Stomach smooth muscle (tissue), 2 donors: ENCODE data around the gene GPN3.

Experiments used
- H3K27ac ChIP-seq: one replicate; pipeline ENCODE4 v1.7.0; 2013; ENCODE audit warnings: mild to moderate bottlenecking, low read length, inconsistent platforms
- H3K27me3 ChIP-seq, 2 donors: one replicate each; pipeline ENCODE4 v1.7.0; 2013; ENCODE audit warnings: low read length in 2 of 2; ENCODE audit not compliant: insufficient read depth in 2 of 2, control insufficient read depth in 1 of 2
- H3K36me3 ChIP-seq, 2 donors: one replicate each; pipeline ENCODE4 v1.7.0; 2013; ENCODE audit warnings: low read length in 2 of 2; ENCODE audit not compliant: control insufficient read depth in 2 of 2, insufficient read depth in 2 of 2
- H3K4me1 ChIP-seq: one replicate; pipeline ENCODE4 v1.7.0; 2013; ENCODE audit warnings: low read length; ENCODE audit not compliant: control insufficient read depth, insufficient read depth
- H3K4me3 ChIP-seq, 2 donors: one replicate each; pipeline ENCODE4 v1.7.0; 2013; ENCODE audit warnings: low read length in 2 of 2
- H3K9ac ChIP-seq, 2 donors: one replicate each; pipeline ENCODE4 v1.7.0; 2013; ENCODE audit warnings: low read length in 2 of 2, mild to moderate bottlenecking in 1 of 2
- H3K9me3 ChIP-seq, 2 donors: one replicate each; pipeline ENCODE4 v1.7.0; 2013; ENCODE audit warnings: low read length in 2 of 2; ENCODE audit not compliant: control insufficient read depth in 2 of 2
- donor health status: healthy.
- donor health status: Pancreatic carcinoma.

Gene GPN3

DNA sequence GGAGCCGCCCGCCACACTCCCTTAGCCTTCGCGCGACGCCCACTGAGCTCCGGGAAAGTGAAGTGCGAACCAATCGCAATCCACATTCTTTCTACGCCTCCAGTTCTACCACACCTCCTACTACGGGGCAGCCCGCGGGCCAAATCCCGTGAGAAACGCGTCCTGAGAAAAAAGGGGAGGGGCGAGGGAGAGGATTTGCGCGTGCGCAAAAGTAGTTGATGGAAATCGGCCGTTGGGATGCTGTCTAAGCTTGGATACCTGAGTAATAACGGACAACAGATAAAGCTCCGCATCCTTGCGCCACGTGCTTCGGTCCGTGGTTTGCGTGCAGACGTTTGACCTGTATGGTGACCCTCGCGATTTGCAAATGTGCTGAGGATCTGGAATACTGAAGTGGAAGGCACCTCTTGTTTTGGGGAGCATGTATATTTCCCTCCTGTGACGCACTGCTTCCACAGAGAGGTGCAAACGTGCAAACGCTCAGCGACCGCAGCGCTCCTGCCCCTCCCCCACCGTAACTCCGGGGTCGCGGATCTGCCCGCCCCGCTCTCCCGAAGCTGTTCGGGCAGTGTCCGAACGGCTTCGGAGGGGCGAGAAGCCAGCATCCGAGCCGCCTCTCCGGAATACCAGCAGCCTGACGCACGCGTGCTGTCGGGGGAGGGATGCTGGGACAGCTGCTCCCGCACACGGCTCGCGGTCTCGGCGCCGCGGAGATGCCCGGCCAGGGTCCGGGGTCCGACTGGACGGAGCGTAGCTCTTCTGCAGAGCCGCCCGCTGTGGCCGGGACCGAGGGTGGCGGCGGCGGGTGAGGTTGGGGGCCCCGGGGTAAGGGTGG, at the start of gene GPN3, which contains the start of gene FAM216A:
GPN3 (minus strand) TSS at position 44 of the 835 bp plus-strand sequence. CDS start 54 bp downstream, outside the sequence.
FAM216A (plus strand) TSS at position 632 of the 835 bp plus-strand sequence; CDS start at position 663, 31 bp downstream.
- H3K4me1 ChIP-seq: peaks cover 19% of the 10 kb centered on the region
- peak within 1 kb of the TSS; percentile 84 to 99 for H3K4me3 ChIP-seq
- H3K36me3 ChIP-seq: peaks cover 0 to 4% of the 10 kb centered on the region in 2 donors
- peak within 1 kb of the TSS; percentile 84 to 97 for H3K9ac ChIP-seq
- no peaks in the 10 kb centered on the region for H3K27me3 ChIP-seq
- no peaks in the 10 kb centered on the region for H3K9me3 ChIP-seq
- H3K27ac ChIP-seq: peak within 1 kb of the TSS; percentile 94

DNA sequence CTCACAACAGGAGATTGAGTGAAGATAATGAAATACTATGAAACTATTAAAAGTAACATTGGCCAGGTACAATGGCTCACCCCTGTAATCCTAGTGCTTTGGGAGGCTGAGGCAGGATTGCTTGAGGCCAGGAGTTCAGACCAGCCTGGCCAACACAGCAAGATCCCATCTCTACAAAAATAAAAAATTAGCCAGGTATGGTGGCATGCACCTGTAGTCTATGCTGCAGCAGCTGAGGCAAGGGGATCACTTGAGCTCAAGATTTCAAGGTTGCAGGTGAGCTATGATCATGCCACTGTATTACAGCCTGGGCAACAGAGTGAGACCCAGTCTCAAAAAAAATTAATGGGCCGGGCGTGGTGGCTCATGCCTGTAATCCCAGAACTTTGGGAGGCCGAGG, 48.9 kb upstream of the GPN3 start:
- no peak overlapping the region for H3K27ac ChIP-seq
- H3K9me3 ChIP-seq: no peaks in the 10 kb centered on the region
- H3K9ac ChIP-seq: no peak overlapping the region
- no peaks in the 10 kb centered on the region for H3K36me3 ChIP-seq
- H3K4me1 ChIP-seq: no peaks in the 10 kb centered on the region
- no peaks in the 10 kb centered on the region for H3K27me3 ChIP-seq
- no peak overlapping the region for H3K4me3 ChIP-seq

- Histone ChIP-seq H3K27me3 (no peaks in the 10 kb centered on the region), H3K9ac (no peak overlapping the region), H3K4me3 (no peak overlapping the region), H3K36me3 (no peaks in the 10 kb centered on the region), H3K27ac (no peak overlapping the region), H3K9me3 (no peaks in the 10 kb centered on the region), H3K4me1 (no peaks in the 10 kb centered on the region)
Measured at GRCh38 chr12:110514363-110514762, 46.3 kb upstream of the GPN3 start.

DNA sequence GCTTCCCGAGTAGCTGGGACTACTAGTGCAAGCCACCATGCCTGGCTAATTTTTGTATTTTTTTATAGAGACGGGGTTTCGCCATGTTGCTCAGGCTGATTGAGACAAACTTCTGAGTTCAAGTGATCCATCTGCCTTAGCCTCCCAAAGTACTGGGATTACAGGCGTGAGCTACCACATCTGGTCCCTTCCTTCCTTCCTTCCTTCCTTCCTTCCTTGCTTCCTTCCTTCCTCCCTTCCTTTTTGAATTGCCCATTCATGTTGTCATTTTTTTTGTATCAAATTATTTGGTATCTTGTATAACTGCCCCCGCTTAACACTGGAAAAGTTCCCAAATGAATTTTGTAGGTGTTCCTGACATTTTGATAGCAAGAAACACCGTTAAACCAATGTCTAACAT, 45.8 kb upstream of the GPN3 start:
- H3K9ac ChIP-seq: no peak overlapping the region
- no peak overlapping the region for H3K4me3 ChIP-seq
- H3K27ac ChIP-seq: no peak overlapping the region
- no peaks in the 10 kb centered on the region for H3K4me1 ChIP-seq
- H3K36me3 ChIP-seq: no peaks in the 10 kb centered on the region
- no peaks in the 10 kb centered on the region for H3K9me3 ChIP-seq
- H3K27me3 ChIP-seq: no peaks in the 10 kb centered on the region

- Histone ChIP-seq H3K9ac (no peak overlapping the region), H3K4me3 (no peak overlapping the region), H3K9me3 (no peaks in the 10 kb centered on the region), H3K27ac (no peak overlapping the region), H3K4me1 (no peaks in the 10 kb centered on the region), H3K27me3 (no peaks in the 10 kb centered on the region), H3K36me3 (no peaks in the 10 kb centered on the region)
Measured at GRCh38 chr12:110508071-110508586, 40.1 kb upstream of the GPN3 start.

DNA sequence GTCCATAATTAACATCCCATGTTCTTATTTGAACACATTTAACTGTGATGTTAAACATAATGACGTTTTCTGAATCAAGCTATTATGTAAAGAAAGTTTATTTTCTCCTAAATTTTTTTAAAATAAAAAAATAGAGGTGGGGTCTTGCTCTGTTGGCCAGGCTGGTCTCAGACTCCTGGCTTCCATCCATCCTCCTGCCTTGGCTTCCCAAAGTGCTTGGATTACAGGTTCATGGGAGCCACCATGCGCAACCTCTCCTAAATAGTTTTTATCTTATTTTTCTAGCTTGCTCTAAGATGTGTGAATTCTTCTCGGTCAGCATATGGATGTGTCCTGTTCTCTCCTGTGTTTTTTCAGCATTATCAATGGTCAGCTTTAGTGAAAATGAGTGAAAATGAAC, 37.3 kb upstream of the GPN3 start:
- no peaks in the 10 kb centered on the region for H3K9me3 ChIP-seq
- H3K9ac ChIP-seq: no peak overlapping the region
- H3K27me3 ChIP-seq: no peaks in the 10 kb centered on the region
- H3K4me3 ChIP-seq: no peak overlapping the region
- H3K4me1 ChIP-seq: peaks cover 14% of the 10 kb centered on the region
- no peak overlapping the region for H3K27ac ChIP-seq
- no peaks in the 10 kb centered on the region for H3K36me3 ChIP-seq

GRCh38 chr12:110503432-110503831, 35.4 kb upstream of the GPN3 start:
- Histone ChIP-seq H3K27ac (no peak overlapping the region), H3K27me3 (no peaks in the 10 kb centered on the region), H3K4me1 (peaks cover 19% of the 10 kb centered on the region), H3K9ac (no peak overlapping the region), H3K36me3 (no peaks in the 10 kb centered on the region), H3K9me3 (no peaks in the 10 kb centered on the region), H3K4me3 (no peak overlapping the region)

GRCh38 chr12:110501752-110502738, 34.0 kb upstream of the GPN3 start, which contains the start of the genes RAD9B and VPS29:
TSS of gene RAD9B (plus strand) at chr12:110502331. CDS start at chr12:110502338, 7 bp downstream.
TSS of gene VPS29 (minus strand) at chr12:110502111. CDS start at chr12:110502051, 60 bp downstream.
- no peaks in the 10 kb centered on the region for H3K36me3 ChIP-seq
- H3K27me3 ChIP-seq: no peaks in the 10 kb centered on the region
- H3K27ac ChIP-seq: peak within 1 kb of the TSS; percentile 78
- H3K9me3 ChIP-seq: no peaks in the 10 kb centered on the region
- peak within 1 kb of the TSS; percentile 96 to 98 for H3K9ac ChIP-seq
- peaks cover 19% of the 10 kb centered on the region for H3K4me1 ChIP-seq
- peak within 1 kb of the TSS; percentile 85 to 96 for H3K4me3 ChIP-seq

DNA sequence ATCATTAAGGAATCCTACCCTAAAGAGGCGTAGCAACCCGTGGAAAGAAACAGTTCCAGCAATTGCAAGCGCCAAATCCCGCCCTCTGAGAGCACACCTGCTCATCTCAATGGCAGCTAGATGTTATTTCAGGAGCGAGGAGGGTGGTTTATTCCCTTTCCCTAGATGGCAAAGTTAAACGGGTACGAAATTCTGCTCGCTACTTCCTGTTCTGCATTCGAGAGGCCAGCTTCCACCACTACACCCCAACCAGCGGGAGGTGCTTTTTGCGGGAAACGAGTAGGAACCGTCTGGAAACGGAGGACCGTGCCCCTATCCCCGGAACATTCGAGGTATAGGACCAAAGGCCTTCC, 33.3 kb upstream of the GPN3 start:
- no peaks in the 10 kb centered on the region for H3K27me3 ChIP-seq
- peak overlapping the region; percentile 85 to 96 for H3K4me3 ChIP-seq
- H3K27ac ChIP-seq: peak overlapping the region; percentile 78
- H3K36me3 ChIP-seq: no peaks in the 10 kb centered on the region
- peaks cover 19% of the 10 kb centered on the region for H3K4me1 ChIP-seq
- no peaks in the 10 kb centered on the region for H3K9me3 ChIP-seq
- H3K9ac ChIP-seq: peak overlapping the region; percentile 96 to 98

DNA sequence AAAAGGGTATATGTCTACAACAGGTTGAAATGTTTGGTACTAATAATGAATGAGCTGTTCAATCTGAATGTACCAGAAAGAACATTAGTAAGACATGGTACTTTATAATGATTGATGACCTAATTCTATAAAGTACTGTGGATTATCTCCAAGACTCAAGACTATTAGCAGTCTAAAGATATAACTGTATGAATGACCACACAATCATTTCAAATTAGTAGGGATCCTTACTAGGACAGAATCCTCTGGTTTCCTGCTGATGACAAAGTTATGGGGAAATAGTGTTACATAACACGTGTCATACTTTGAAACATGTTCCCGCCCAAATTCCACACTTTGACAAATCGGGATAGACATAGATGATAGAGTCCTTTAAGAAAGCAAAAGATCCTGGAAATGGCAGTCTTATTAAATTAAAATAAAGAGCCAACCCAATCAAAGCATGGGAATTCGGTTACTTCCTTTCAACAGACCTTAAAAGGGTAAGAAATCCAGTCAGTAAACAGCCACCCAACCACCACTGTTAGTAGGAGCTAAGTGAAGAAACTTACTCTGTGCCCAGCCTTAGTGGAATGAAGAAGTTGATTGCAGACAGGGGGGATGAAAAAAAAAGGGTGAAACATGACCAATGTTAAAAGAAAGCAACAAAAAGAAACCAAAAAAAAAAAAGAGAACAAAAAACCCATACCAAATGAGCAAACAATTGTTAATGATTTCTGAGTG, 31.1 kb upstream of the GPN3 start:
- no peak overlapping the region for H3K9ac ChIP-seq
- no peak overlapping the region for H3K4me3 ChIP-seq
- peaks cover 5 to 12% of the 10 kb centered on the region in 2 donors for H3K36me3 ChIP-seq
- peaks cover 19% of the 10 kb centered on the region for H3K4me1 ChIP-seq
- no peaks in the 10 kb centered on the region for H3K27me3 ChIP-seq
- H3K9me3 ChIP-seq: no peaks in the 10 kb centered on the region
- H3K27ac ChIP-seq: peak overlapping the region; percentile 1
